MM.1S (cell line): ENCODE results near the gene MLC1.
A peak's percentile ranks its signal among the peaks of the same experiment; 100 is the strongest.

Source experiments
- DNase-seq: peaks from one replicate; pipeline ENCODE4 v3.0.0-alpha.2; 2015
- H2AFZ ChIP-seq: fragments of 300-600 bp; sonication (generic); 2 replicates; pipeline ENCODE4 v1.6.0; 2016; ENCODE audit warnings: antibody characterized with exemption, low read length
- H3F3A ChIP-seq: fragments of 300-600 bp; sonication (generic); 2 replicates; pipeline ENCODE4 v1.6.1; 2016; ENCODE audit warnings: mild to moderate bottlenecking, antibody characterized with exemption, low read length, moderate library complexity, mixed read lengths; ENCODE audit not compliant: insufficient read depth
- H3K27ac ChIP-seq: fragments of 300-600 bp; sonication (generic); 2 replicates; pipeline ENCODE4 v1.5.1; 2016; ENCODE audit warnings: mild to moderate bottlenecking, low read length
- H3K27me3 ChIP-seq: fragments of 300-600 bp; sonication (generic); replicated peaks from 2 replicates; pipeline ENCODE4 v1.6.0; 2016; ENCODE audit warnings: low read length; ENCODE audit not compliant: insufficient read depth
- H3K36me3 ChIP-seq: fragments of 300-600 bp; sonication (generic); replicated peaks from 2 replicates; pipeline ENCODE4 v1.6.1; 2016; ENCODE audit warnings: mild to moderate bottlenecking, low read length, mixed read lengths; ENCODE audit not compliant: insufficient read depth
- H3K4me1 ChIP-seq: fragments of 300-600 bp; sonication (generic); 2 replicates; pipeline ENCODE4 v1.6.1; 2016; ENCODE audit warnings: low read length, mixed read lengths
- H3K4me2 ChIP-seq: fragments of 300-600 bp; sonication (generic); 2 replicates; pipeline ENCODE4 v1.6.0; 2016; ENCODE audit warnings: low read depth, low read length
- H3K4me3 ChIP-seq: fragments of 300-600 bp; sonication (generic); 2 replicates; pipeline ENCODE4 v1.5.1; 2016; ENCODE audit warnings: low read length, mixed read lengths
- H3K79me2 ChIP-seq: fragments of 300-600 bp; sonication (generic); 2 replicates; pipeline ENCODE4 v1.6.1; 2016; ENCODE audit warnings: mixed run types, low read length, mixed read lengths
- H3K9ac ChIP-seq: fragments of 300-600 bp; sonication (generic); 2 replicates; pipeline ENCODE4 v1.6.1; 2016; ENCODE audit warnings: low read length, mixed read lengths
- H3K9me2 ChIP-seq: fragments of 300-600 bp; sonication (generic); replicated peaks from 2 replicates; pipeline ENCODE4 v1.6.1; 2016; ENCODE audit warnings: mild to moderate bottlenecking, low read length, mixed read lengths; ENCODE audit not compliant: insufficient read depth
- H3K9me3 ChIP-seq: fragments of 300-600 bp; sonication (generic); replicated peaks from 2 replicates; pipeline ENCODE4 v1.6.1; 2016; ENCODE audit warnings: mild to moderate bottlenecking, low read length, mixed read lengths; ENCODE audit not compliant: insufficient read depth
- H4K20me1 ChIP-seq: fragments of 300-600 bp; sonication (generic); 2 replicates; pipeline ENCODE4 v1.6.1; 2016; ENCODE audit warnings: mild to moderate bottlenecking, low read length, moderate library complexity, mixed read lengths; ENCODE audit not compliant: insufficient read depth
- CTCF ChIP-seq: fragments of 300-600 bp; sonication (generic); IDR thresholded peaks from 2 replicates; pipeline ENCODE4 v1.5.1; 2016; ENCODE audit warnings: antibody characterized with exemption, low read length, mixed read lengths
- EZH2 ChIP-seq: fragments of 300-600 bp; sonication (generic); optimal IDR thresholded peaks from 2 replicates; pipeline ENCODE3; 2017; ENCODE audit warnings: low read depth, mild to moderate bottlenecking, antibody characterized with exemption, low read length, mixed read lengths
- EZH2phosphoT487 ChIP-seq: fragments of 300-600 bp; sonication (generic); IDR thresholded peaks from 2 replicates; pipeline ENCODE4 v1.6.1; 2018; ENCODE audit warnings: antibody characterized with exemption, low read length

MLC1 gene

GRCh38 chr22:50107529-50107928 lies 22.3 kb upstream of the MLC1 start:
- Histone ChIP-seq H3K4me2 (no peak overlapping the region), H4K20me1 (no peaks in the 10 kb centered on the region), H3F3A (no peaks in the 10 kb centered on the region; the same call in 1 of the 2 replicates), H3K79me2 (no peaks in the 10 kb centered on the region), H3K36me3 (no peaks in the 10 kb centered on the region), H3K9me2 (no peaks in the 10 kb centered on the region), H3K9ac (no peak overlapping the region), H3K9me3 (no peaks in the 10 kb centered on the region), H3K27me3 (peaks cover 14% of the 10 kb centered on the region), H3K27ac (no peak overlapping the region), H2AFZ (no peak overlapping the region), H3K4me3 (no peak overlapping the region), H3K4me1 (peaks cover 14% of the 10 kb centered on the region)
- no peak for DNase-seq
- no peak for TF ChIP-seq EZH2phosphoT487
- no peak for TF ChIP-seq CTCF
- no peak for TF ChIP-seq EZH2

GRCh38 chr22:50105208-50106100 lies 20.2 kb upstream of the MLC1 start:
- peak; percentile 91 for DNase-seq
- Histone ChIP-seq H3K4me2 (peak overlapping the region; percentile 71), H3K27me3 (0 out of 2 replicates have a peak, but pooled peaks cover 2% of the 10 kb centered on the region), H3K79me2 (no peaks in the 10 kb centered on the region), H4K20me1 (no peaks in the 10 kb centered on the region), H3K27ac (peak overlapping the region; percentile 53; the same call in 1 of the 2 replicates), H3F3A (peaks cover 7% of the 10 kb centered on the region; the same call in 1 of the 2 replicates), H3K36me3 (no peaks in the 10 kb centered on the region), H3K9ac (peak overlapping the region; percentile 34; the same call in 1 of the 2 replicates), H3K4me3 (peak overlapping the region; percentile 39), H3K9me3 (no peaks in the 10 kb centered on the region), H3K4me1 (peaks cover 21% of the 10 kb centered on the region), H2AFZ (peak overlapping the region; percentile 63), H3K9me2 (no peaks in the 10 kb centered on the region)
- no peak for TF ChIP-seq CTCF
- no peak for TF ChIP-seq EZH2phosphoT487
- TF ChIP-seq EZH2 = no peak

GRCh38 chr22:50104141-50104544 lies 18.9 kb upstream of the MLC1 start:
- Histone ChIP-seq H3K9me2 (no peaks in the 10 kb centered on the region), H3K4me2 (no peak overlapping the region), H3K4me1 (peaks cover 21% of the 10 kb centered on the region), H3K9ac (no peak overlapping the region), H3K27ac (no peak overlapping the region), H4K20me1 (no peaks in the 10 kb centered on the region), H3K27me3 (no peaks in the 10 kb centered on the region), H3K36me3 (no peaks in the 10 kb centered on the region), H3K9me3 (no peaks in the 10 kb centered on the region), H2AFZ (no peak overlapping the region), H3K79me2 (no peaks in the 10 kb centered on the region), H3F3A (peaks cover 7% of the 10 kb centered on the region; the same call in 1 of the 2 replicates), H3K4me3 (no peak overlapping the region)
- TF ChIP-seq EZH2phosphoT487 (no peak), CTCF (no peak), EZH2 (no peak)
- no peak for DNase-seq
